ENCODE measurements around the gene DERA.
"Not testable (repeated sequence)": the region's sequence is repeated elsewhere in the genome, so short reads cannot be mapped to it uniquely, and the experiment has no call there.

The DERA gene

DNA sequence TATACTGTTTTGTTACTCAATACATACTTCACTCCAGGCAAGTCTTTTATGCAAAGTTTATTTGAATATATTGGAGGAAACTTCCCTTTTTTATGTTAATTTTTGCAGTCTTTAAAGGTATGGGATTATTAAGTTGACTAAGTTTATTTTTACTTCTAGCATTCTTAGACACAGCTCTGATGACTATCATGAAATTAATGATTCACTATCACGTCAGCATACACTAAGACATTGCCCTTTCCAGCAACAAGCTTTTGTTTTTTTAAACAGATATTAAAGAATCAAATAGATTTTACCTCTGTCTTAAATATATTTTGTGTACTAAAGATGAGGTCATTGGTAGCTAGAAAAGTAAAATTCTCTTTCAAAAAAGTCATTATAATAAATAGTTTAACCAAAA lies 52.1 kb downstream of the DERA start:
- DNase-seq: no peak

DNA sequence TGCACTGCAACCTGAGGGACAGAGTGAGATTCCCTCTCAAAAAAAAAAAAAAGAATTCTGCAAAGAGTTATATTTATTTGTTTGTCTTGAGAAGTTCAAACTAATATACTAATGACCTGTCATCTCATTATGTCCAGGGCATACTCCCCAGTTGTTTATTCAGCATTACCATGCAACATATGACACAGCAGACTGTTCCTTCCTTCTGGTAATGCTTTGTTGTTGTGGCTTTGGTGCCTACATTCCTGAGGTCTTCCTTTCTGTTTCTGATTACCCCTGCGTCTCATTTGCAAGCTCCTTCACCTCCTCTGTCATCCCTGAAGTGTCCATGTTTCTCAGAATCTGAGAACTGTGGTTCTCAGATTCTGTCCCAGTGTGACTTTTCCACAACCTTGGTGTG lies 55.3 kb downstream of the DERA start:
- no peak for DNase-seq

DNA sequence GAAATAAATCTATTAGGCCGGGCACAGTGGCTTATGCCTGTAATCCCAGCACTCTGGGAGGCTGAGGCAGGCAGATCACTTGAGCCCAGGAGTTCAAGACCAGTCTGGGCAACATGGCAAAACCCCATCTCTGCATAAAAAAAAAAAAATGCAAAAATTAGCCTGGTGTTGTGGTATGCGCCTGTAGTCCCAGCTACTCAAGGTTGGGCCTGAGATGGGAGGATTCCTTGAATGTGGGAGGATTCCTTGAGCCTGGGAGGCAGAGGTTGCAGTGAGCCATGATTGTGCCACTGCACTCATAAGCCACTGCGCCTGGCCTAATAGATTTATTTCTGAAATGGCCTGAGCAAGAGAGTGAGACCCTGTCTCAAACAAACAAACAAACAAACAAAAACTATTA lies 55.9 kb downstream of the DERA start:
- not testable (repeated sequence) for DNase-seq

- DNase-seq: no peak
Measured at GRCh38 chr12:15971211-15971610, 60.1 kb downstream of the DERA start.

- DNase-seq: no peak
Measured at GRCh38 chr12:15972894-15973293, 61.8 kb downstream of the DERA start.

GRCh38 chr12:15977999-15978951 lies 67.1 kb downstream of the DERA start:
- no peak for DNase-seq

GRCh38 chr12:15979096-15980092 lies 68.3 kb downstream of the DERA start:
- no peak for DNase-seq

DNA sequence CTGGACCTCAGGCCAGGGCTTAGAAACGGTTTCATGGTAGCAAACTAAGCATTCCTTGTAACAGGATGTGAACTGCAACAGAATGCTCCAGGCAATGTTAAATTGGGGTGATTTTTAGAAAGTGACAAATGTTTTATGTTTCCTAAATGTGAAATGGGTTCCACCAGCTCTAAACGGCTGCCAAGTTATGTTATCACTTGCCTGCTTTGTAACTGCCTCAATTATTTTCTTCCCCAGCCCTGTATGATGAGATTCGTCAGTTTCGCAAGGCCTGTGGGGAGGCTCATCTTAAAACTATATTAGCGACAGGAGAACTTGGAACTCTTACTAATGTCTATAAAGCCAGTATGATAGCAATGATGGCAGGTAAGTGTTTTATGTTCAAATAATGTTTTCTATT lies 70.9 kb downstream of the DERA start:
- no peak for DNase-seq

GRCh38 chr12:15982471-15982870 lies 71.3 kb downstream of the DERA start:
- DNase-seq: no peak

DNA sequence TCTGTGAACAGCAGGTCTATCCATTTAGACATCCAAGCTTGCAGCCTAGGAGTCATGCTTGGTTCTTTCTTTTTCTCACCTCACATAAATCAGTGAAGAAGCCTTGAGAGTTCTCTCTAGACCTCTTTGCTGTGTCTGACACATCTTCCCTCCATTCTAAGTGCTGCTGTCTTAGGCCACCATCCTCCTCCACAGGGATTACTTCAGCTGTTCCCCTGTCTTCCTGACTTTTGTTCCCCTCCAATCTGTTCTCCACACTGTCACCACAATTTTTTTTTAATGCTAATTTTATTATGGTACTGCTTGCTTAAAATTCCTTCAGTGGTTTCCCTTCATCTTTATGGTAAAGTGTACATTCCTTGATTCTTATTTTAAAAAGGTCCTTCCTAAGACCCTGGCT lies 71.8 kb downstream of the DERA start:
- no peak for DNase-seq

DNA sequence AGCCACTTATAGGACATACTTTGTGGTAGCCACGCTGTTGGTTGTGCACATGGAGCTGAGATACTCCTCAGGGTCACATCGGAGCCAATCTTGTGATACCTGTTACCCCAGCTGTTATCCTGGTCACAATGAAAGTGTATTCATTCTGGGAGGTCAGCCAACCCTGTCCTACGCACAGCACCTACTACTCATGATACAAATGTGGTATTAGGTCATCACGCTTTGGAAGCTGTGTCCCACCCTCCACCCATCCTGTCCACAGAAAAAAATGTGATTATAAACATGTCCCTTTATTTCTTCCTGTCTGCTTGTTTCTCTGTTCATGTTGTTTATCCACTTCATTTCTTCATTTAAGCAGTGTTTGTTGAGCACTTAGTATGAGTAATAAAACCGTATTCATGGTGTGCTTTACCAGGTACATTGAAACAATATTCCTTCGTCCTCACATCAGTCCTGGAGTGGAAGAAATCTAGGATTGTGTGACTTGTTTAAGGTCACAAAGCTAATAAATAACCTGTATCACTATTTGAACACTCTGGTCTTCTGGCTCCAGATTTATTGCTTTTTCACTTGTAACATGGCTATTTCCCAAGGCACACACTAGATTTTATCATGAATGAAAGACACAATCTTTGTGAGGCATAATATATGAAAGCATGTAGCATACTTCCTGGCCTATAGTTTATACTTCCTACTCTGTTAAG lies 73.1 kb downstream of the DERA start:
- no peak for DNase-seq

GRCh38 chr12:15984963-15985362 lies 73.8 kb downstream of the DERA start:
- DNase-seq: no peak

- DNase-seq: peak in 11 of 56 donors; percentile 1 to 39 (median 10)
Measured at GRCh38 chr12:15987696-15988095, 76.6 kb downstream of the DERA start.

- DNase-seq: no peak
Measured at GRCh38 chr12:15988983-15989755, 78.0 kb downstream of the DERA start.

- no peak for DNase-seq
Measured at GRCh38 chr12:15995801-15996200, 84.7 kb downstream of the DERA start.

- peak in 3 of 56 donors; percentile 3 to 16 (median 7) for DNase-seq
Measured at GRCh38 chr12:15996254-15996653, 85.1 kb downstream of the DERA start.

DNA sequence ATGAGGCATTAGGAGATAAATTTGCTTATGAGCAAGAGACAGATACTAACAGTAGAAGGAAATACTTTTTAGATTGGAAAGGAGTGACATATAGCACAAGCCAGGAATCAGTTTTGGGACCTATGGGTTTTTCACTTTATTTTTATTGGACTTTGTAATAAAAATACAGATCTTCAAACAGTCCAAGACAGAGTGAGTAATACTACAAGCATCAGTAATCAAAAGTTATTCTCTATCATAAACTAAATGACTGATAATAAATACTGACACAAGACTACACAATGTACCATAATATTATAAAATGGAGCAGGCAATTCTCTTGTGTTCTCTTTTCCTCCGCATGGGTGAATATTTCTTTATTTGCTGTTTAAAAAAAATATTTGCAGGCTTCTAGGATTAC lies 85.8 kb downstream of the DERA start:
- no peak for DNase-seq

DNA sequence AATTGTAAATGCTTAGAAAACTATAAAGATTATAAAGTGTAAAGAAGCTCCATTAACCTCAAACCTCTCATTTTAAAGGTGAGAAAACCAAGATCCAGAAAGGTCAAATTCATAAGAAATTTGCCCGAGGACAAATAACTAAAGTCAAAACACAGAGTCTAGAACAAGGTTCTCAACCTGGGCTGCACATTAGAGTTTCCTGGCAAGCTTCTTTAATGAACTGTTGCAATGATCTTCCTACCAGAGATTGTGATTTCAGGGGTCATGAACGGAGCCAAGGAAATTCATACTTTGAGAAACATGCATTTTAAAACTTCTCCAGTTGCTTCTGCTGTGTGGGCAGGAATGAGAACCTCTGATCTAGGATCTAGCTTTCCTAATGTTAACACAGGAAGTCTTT lies 86.8 kb downstream of the DERA start:
- no peak for DNase-seq

GRCh38 chr12:16002880-16003279 lies 91.7 kb downstream of the DERA start:
- no peak for DNase-seq

DNA sequence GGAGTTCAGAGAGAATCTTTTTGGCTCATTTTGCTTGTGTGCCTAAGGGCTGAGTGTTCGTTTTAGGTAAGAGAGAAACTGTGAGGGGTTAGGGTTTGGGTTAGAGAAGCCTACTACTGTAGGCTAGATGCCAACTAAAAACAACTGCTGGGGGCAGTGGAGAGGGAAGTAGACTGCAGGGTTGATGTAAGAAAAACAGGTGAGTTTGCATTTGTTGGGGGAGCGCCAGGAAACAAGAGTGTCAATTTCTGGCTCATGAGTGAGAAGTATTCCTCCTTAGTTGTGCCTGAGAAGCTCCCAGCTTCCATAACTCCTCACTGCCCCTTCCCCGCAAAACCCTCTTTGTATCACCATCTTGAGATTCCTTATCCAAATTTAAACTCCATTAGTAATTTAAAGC lies 92.3 kb downstream of the DERA start:
- no peak for DNase-seq

DNA sequence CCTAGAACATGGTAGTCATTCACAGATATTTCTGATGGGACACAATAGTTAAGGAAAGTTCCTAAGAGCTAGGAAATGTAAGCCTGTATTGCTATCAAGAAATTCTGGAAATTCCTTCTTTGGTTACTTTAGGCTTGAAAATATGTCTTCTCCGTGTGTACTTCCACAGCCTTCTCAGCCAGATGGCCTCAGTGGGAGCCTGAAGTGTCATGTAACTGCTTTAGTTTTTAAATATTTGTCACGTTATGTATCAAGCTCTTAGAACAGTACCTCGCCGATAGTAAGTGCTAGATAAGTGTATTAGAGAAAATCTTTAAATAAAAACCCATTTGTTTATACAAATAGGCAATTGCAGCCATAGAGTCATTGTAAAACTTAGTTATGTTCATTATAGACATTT lies 95.6 kb downstream of the DERA start:
- DNase-seq: no peak

All from amygdala (tissue), 56 donors.